ENCODE results near the gene CCNF. TPM values are rescaled to one million over a fixed set of nuclear protein-coding genes. Genes with fewer than 3 reads are reported as not detected.

CCNF gene
- total and polyA plus RNA-seq, 7 experiments from 2014 or later, result 0.41 to 50.1 (median 3.4) TPM

DNA sequence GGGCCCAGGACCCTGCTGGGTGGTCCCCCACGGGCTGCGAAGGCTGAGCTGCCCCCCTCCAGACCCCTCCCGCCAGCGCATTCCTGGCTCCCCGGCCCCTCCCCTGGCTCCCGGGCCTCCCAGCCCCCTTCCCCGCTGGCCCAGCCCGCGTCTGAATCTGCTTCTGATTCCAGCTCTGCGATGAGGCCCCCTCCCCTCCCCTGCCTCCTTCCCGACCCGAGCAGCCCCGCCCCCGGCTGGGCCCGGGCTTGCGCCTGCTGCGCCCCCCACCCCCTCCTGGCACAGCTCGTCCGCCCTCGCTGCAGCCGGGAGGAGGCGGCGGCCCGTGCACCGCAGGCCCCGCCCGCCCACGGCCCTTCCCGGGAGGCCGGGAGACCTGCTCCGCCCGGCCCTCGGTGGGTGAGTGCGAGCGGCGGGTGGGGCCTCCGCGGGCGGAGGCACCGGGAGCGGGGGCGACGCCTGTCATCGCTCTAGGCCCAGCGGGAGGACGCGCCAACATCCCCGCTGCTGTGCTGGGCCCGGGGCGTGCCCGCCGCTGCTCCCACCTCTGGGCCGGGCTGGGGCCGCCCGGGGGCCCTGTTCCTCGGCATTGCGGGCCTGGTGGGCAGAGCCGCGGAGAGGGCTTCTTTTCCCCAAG is 41.9 kb downstream of the CCNF start, which contains the start of gene NTN3:
NTN3 (plus strand) TSS at position 282 of the 637 bp plus-strand sequence. CDS start 405 bp downstream, outside the sequence.
- ChIA-PET CTCF (no interaction called here), POLR2A (no interaction called here)
- no peak within 1 kb of the TSS for H3K27ac Mint-ChIP-seq

DNA sequence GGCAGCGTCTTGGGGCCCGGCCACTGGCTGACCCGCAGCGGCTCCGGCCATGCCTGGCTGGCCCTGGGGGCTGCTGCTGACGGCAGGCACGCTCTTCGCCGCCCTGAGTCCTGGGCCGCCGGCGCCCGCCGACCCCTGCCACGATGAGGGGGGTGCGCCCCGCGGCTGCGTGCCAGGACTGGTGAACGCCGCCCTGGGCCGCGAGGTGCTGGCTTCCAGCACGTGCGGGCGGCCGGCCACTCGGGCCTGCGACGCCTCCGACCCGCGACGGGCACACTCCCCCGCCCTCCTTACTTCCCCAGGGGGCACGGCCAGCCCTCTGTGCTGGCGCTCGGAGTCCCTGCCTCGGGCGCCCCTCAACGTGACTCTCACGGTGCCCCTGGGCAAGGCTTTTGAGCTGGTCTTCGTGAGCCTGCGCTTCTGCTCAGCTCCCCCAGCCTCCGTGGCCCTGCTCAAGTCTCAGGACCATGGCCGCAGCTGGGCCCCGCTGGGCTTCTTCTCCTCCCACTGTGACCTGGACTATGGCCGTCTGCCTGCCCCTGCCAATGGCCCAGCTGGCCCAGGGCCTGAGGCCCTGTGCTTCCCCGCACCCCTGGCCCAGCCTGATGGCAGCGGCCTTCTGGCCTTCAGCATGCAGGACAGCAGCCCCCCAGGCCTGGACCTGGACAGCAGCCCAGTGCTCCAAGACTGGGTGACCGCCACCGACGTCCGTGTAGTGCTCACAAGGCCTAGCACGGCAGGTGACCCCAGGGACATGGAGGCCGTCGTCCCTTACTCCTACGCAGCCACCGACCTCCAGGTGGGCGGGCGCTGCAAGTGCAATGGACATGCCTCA is 42.6 kb downstream of the CCNF start:
- Histone ChIP-seq H3K4me3 (ENCODE audit: low read length) (no peak overlapping the region), H3K4me1 (ENCODE audit: control insufficient read depth in 2 of 2, insufficient read depth in 2 of 2, low read length in 2 of 2) (peaks cover 10 to 11% of the 10 kb centered on the region in 2 donors), H3K36me3 (ENCODE audit: control insufficient read depth in 2 of 3, insufficient read depth in 3 of 3, low read length in 3 of 3) (no peaks in the 10 kb centered on the region), H3K27ac (ENCODE audit: low read depth, low read length) (no peak overlapping the region), H3K9me3 (ENCODE audit: control insufficient read depth in 2 of 3, low read length in 3 of 3) (no peaks in the 10 kb centered on the region), H3K27me3 (ENCODE audit: control insufficient read depth in 2 of 2, insufficient read depth in 2 of 2, low read length in 2 of 2) (peaks cover 4 to 24% of the 10 kb centered on the region in 2 donors)
- CTCF ChIA-PET, result no interaction called here
- ATAC-seq (no peak), DNase-seq (no peak)
- Mint-ChIP-seq H3K9me3 (no peaks in the 10 kb centered on the region), H3K27ac (no peak overlapping the region), H3K36me3 (peaks cover 0 to 1% (median 0%) of the 10 kb centered on the region in 5 donors), H3K4me1 (peaks cover 4 to 31% (median 18%) of the 10 kb centered on the region in 7 donors), H3K4me3 (peak overlapping the region in 2 of 10 donors; percentile 34 to 59), H3K27me3 (peaks cover 12 to 52% (median 19%) of the 10 kb centered on the region in 5 donors)
- POLR2A ChIA-PET, result no interaction called here
- intact Hi-C loops (cut with micrococcal nuclease), result loop anchor here in 1 of 2 donors (5.0 kb wide), 2 partner anchors 205 to 210 kb away; partner anchors contain the start of genes KCTD5 and RNPS1

More for the DNA sequence above, 41.9 kb downstream of the CCNF start, which contains the start of gene NTN3:
- intact Hi-C loops (cut with micrococcal nuclease), result loop anchor here in 1 of 2 donors (5.0 kb wide), 2 partner anchors 204 to 211 kb away; partner anchors contain the start of genes KCTD5 and RNPS1
- peaks cover 12 to 53% (median 19%) of the 10 kb centered on the region in 5 donors for H3K27me3 Mint-ChIP-seq
- peak within 1 kb of the TSS in 3 of 10 donors; percentile 33 to 59 (median 34) for H3K4me3 Mint-ChIP-seq
- peaks cover 4 to 23% (median 12%) of the 10 kb centered on the region in 7 donors for H3K4me1 Mint-ChIP-seq
- Histone ChIP-seq H3K4me3 (ENCODE audit: low read length) (no peak within 1 kb of the TSS), H3K27me3 (ENCODE audit: control insufficient read depth in 2 of 2, insufficient read depth in 2 of 2, low read length in 2 of 2) (peaks cover 4 to 24% of the 10 kb centered on the region in 2 donors), H3K36me3 (ENCODE audit: control insufficient read depth in 2 of 3, insufficient read depth in 3 of 3, low read length in 3 of 3) (no peaks in the 10 kb centered on the region), H3K4me1 (ENCODE audit: control insufficient read depth in 2 of 2, insufficient read depth in 2 of 2, low read length in 2 of 2) (peaks cover 5 to 10% of the 10 kb centered on the region in 2 donors), H3K9me3 (ENCODE audit: control insufficient read depth in 2 of 3, low read length in 3 of 3) (no peaks in the 10 kb centered on the region), H3K27ac (ENCODE audit: low read depth, low read length) (no peak within 1 kb of the TSS)
- DNase-seq (peak in 1 of 9 donors; percentile 55), ATAC-seq (no peak)
- no peaks in the 10 kb centered on the region for H3K9me3 Mint-ChIP-seq
- peaks cover 0 to 1% (median 0%) of the 10 kb centered on the region in 5 donors for H3K36me3 Mint-ChIP-seq

DNA sequence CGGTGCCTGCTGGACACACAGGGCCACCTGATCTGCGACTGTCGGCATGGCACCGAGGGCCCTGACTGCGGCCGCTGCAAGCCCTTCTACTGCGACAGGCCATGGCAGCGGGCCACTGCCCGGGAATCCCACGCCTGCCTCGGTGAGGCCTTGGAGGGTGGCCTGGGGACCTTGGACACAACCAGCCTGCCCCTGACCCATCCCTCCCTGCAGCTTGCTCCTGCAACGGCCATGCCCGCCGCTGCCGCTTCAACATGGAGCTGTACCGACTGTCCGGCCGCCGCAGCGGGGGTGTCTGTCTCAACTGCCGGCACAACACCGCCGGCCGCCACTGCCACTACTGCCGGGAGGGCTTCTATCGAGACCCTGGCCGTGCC is 43.2 kb downstream of the CCNF start:
- no peak overlapping the region for H3K4me3 ChIP-seq (ENCODE audit: low read length)
- H3K4me3 Mint-ChIP-seq, result peak overlapping the region in 1 of 10 donors; percentile 79
- peaks cover 11 to 12% of the 10 kb centered on the region in 2 donors for H3K4me1 ChIP-seq (ENCODE audit: control insufficient read depth in 2 of 2, insufficient read depth in 2 of 2, low read length in 2 of 2)
- ChIA-PET POLR2A (interaction anchor here (0.5 kb wide), 1 partner anchor 212 kb away, joined by 3 read pairs; no protein-coding TSS in a partner anchor), CTCF (no interaction called here)
- H3K27me3 ChIP-seq (ENCODE audit: control insufficient read depth in 2 of 2, insufficient read depth in 2 of 2, low read length in 2 of 2), result peaks cover 4 to 24% of the 10 kb centered on the region in 2 donors
- no peaks in the 10 kb centered on the region for H3K9me3 ChIP-seq (ENCODE audit: control insufficient read depth in 2 of 3, low read length in 3 of 3)
- DNase-seq (no peak), ATAC-seq (no peak)
- H3K9me3 Mint-ChIP-seq, result no peaks in the 10 kb centered on the region
- H3K27ac Mint-ChIP-seq, result no peak overlapping the region
- no peaks in the 10 kb centered on the region for H3K36me3 ChIP-seq (ENCODE audit: control insufficient read depth in 2 of 3, insufficient read depth in 3 of 3, low read length in 3 of 3)
- H3K36me3 Mint-ChIP-seq, result peaks cover 0 to 1% (median 0%) of the 10 kb centered on the region in 5 donors
- peaks cover 8 to 34% (median 21%) of the 10 kb centered on the region in 7 donors for H3K4me1 Mint-ChIP-seq
- intact Hi-C loops (cut with micrococcal nuclease), result loop anchor here in 1 of 2 donors (5.0 kb wide), 2 partner anchors 205 to 210 kb away; partner anchors contain the start of genes KCTD5 and RNPS1
- no peak overlapping the region for H3K27ac ChIP-seq (ENCODE audit: low read depth, low read length)
- H3K27me3 Mint-ChIP-seq, result peaks cover 12 to 47% (median 19%) of the 10 kb centered on the region in 5 donors

DNA sequence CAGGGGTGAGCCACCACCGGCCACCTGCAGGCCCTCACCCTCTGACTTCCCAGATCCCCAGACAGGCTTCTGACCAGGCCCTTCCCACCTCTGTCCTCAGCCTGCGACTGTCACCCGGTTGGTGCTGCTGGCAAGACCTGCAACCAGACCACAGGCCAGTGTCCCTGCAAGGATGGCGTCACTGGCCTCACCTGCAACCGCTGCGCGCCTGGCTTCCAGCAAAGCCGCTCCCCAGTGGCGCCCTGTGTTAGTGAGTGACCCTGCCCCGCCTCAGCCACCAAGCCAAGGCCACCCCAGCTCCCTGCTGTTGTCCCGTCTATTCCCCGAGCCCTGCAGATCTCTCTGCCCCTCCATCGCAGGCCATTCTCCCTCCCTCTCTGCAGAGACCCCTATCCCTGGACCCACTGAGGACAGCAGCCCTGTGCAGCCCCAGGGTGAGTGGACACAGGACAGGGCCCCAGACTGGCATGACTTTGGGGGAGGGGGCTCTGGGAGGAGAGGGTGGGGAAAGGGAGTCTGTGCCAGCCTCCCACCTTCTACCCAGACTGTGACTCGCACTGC is 43.7 kb downstream of the CCNF start:
- H3K9me3 Mint-ChIP-seq, result no peaks in the 10 kb centered on the region

DNA sequence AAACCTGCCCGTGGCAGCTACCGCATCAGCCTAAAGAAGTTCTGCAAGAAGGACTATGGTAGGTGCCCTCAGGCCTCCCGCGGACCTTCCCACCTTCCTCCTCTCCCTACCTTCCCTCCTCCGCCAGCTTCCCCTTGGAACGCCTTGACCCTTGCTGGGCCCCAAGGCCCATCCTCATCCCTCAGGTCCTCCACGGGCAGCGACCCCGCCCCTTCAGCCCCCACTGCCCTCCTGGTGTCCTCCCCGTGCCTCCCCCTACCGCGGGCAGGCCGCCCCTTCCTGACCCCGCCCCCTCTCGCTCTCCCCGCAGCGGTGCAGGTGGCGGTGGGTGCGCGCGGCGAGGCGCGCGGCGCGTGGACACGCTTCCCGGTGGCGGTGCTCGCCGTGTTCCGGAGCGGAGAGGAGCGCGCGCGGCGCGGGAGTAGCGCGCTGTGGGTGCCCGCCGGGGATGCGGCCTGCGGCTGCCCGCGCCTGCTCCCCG is 44.2 kb downstream of the CCNF start:
- intact Hi-C loops (cut with micrococcal nuclease), result loop anchor here in 1 of 2 donors (5.0 kb wide), 2 partner anchors 206 to 209 kb away; partner anchors contain the start of genes KCTD5 and RNPS1
- ChIA-PET POLR2A (no interaction called here), CTCF (no interaction called here)
- H3K4me3 Mint-ChIP-seq, result peak overlapping the region; percentile 56 to 85 (median 72)
- ATAC-seq (peak; percentile 14), DNase-seq (peak in 6 of 9 donors; percentile 31 to 54 (median 37))
- Histone ChIP-seq H3K4me3 (ENCODE audit: low read length) (no peak overlapping the region), H3K9me3 (ENCODE audit: control insufficient read depth in 2 of 3, low read length in 3 of 3) (no peaks in the 10 kb centered on the region), H3K27me3 (ENCODE audit: control insufficient read depth in 2 of 2, insufficient read depth in 2 of 2, low read length in 2 of 2) (peaks cover 4 to 21% of the 10 kb centered on the region in 2 donors), H3K36me3 (ENCODE audit: control insufficient read depth in 2 of 3, insufficient read depth in 3 of 3, low read length in 3 of 3) (no peaks in the 10 kb centered on the region), H3K4me1 (ENCODE audit: control insufficient read depth in 2 of 2, insufficient read depth in 2 of 2, low read length in 2 of 2) (peaks cover 11 to 12% of the 10 kb centered on the region in 2 donors), H3K27ac (ENCODE audit: low read depth, low read length) (no peak overlapping the region)
- peak overlapping the region in 1 of 9 donors; percentile 14 for H3K27ac Mint-ChIP-seq
- no peaks in the 10 kb centered on the region for H3K9me3 Mint-ChIP-seq
- H3K27me3 Mint-ChIP-seq, result peaks cover 12 to 46% (median 19%) of the 10 kb centered on the region in 5 donors
- H3K4me1 Mint-ChIP-seq, result peaks cover 15 to 33% (median 21%) of the 10 kb centered on the region in 7 donors
- peaks cover 0 to 1% (median 0%) of the 10 kb centered on the region in 5 donors for H3K36me3 Mint-ChIP-seq

More for the DNA sequence above, 43.7 kb downstream of the CCNF start:
- intact Hi-C loops (cut with micrococcal nuclease), result loop anchor here in 1 of 2 donors (5.0 kb wide), 2 partner anchors 206 to 209 kb away; partner anchors contain the start of genes KCTD5 and RNPS1
- Histone ChIP-seq H3K36me3 (ENCODE audit: control insufficient read depth in 2 of 3, insufficient read depth in 3 of 3, low read length in 3 of 3) (no peaks in the 10 kb centered on the region), H3K27ac (ENCODE audit: low read depth, low read length) (no peak overlapping the region), H3K9me3 (ENCODE audit: control insufficient read depth in 2 of 3, low read length in 3 of 3) (no peaks in the 10 kb centered on the region), H3K4me3 (ENCODE audit: low read length) (no peak overlapping the region), H3K4me1 (ENCODE audit: control insufficient read depth in 2 of 2, insufficient read depth in 2 of 2, low read length in 2 of 2) (peaks cover 11 to 12% of the 10 kb centered on the region in 2 donors), H3K27me3 (ENCODE audit: control insufficient read depth in 2 of 2, insufficient read depth in 2 of 2, low read length in 2 of 2) (peaks cover 4 to 24% of the 10 kb centered on the region in 2 donors)
- H3K27ac Mint-ChIP-seq, result no peak overlapping the region
- peaks cover 0 to 1% (median 0%) of the 10 kb centered on the region in 5 donors for H3K36me3 Mint-ChIP-seq
- peak in 1 of 9 donors; percentile 21 for DNase-seq
- H3K4me3 Mint-ChIP-seq, result peak overlapping the region; percentile 56 to 85 (median 72)
- H3K4me1 Mint-ChIP-seq, result peaks cover 13 to 36% (median 23%) of the 10 kb centered on the region in 7 donors
- POLR2A ChIA-PET, result interaction anchor here (0.5 kb wide), 1 partner anchor 212 kb away, joined by 3 read pairs; no protein-coding TSS in a partner anchor
- CTCF ChIA-PET, result no interaction called here
- peaks cover 12 to 50% (median 19%) of the 10 kb centered on the region in 5 donors for H3K27me3 Mint-ChIP-seq
- no peak for ATAC-seq

Data from naive thymus-derived CD4-positive, alpha-beta T cell (primary cell).